GM18520 (cell line): Measurements from ENCODE around the gene SIDT2.
"Not testable (repeated sequence)": the region's sequence is repeated elsewhere in the genome, so short reads cannot be mapped to it uniquely, and the experiment has no call there.

ENCODE experiments used
- ATAC-seq: cut with Tn5 transposase; IDR thresholded peaks from one replicate; pipeline ENCODE4 v1.9.1; 2021; ENCODE audit not compliant: unreplicated experiment

Gene SIDT2

GRCh38 chr11:117201658-117202305 is 23.2 kb downstream of the SIDT2 start:
- no peak for ATAC-seq

GRCh38 chr11:117202386-117203068 is 24.0 kb downstream of the SIDT2 start:
- no peak for ATAC-seq

DNA sequence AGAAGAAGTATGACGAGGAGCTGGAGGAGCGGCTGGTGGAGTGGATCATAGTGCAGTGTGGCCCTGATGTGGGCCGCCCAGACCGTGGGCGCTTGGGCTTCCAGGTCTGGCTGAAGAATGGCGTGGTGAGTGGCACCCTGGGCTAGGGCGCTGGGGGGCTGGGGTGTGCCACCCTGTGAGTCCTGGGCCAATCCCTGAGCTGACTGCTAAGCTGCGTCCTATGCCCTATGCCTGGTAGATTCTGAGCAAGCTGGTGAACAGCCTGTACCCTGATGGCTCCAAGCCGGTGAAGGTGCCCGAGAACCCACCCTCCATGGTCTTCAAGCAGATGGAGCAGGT is 24.5 kb downstream of the SIDT2 start:
- no peak for ATAC-seq

DNA sequence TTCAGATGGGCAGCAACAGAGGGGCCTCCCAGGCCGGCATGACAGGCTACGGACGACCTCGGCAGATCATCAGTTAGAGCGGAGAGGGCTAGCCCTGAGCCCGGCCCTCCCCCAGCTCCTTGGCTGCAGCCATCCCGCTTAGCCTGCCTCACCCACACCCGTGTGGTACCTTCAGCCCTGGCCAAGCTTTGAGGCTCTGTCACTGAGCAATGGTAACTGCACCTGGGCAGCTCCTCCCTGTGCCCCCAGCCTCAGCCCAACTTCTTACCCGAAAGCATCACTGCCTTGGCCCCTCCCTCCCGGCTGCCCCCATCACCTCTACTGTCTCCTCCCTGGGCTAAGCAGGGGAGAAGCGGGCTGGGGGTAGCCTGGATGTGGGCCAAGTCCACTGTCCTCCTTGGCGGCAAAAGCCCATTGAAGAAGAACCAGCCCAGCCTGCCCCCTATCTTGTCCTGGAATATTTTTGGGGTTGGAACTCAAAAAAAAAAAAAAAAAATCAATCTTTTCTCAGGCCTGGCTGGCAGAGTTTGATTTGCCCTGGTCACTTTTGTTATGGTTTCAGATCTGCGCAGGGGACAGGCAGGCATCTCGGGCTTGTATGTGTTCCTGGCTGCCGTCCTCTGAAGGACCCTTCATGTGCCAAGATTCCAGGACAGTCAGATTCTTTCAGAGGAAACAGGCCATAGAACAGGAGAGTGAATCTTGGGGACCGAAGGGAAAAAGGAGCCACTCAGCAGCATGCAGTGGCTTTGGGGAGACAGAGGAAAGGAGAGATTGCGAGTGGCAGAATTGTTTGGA is 25.9 kb downstream of the SIDT2 start:
- no peak for ATAC-seq

DNA sequence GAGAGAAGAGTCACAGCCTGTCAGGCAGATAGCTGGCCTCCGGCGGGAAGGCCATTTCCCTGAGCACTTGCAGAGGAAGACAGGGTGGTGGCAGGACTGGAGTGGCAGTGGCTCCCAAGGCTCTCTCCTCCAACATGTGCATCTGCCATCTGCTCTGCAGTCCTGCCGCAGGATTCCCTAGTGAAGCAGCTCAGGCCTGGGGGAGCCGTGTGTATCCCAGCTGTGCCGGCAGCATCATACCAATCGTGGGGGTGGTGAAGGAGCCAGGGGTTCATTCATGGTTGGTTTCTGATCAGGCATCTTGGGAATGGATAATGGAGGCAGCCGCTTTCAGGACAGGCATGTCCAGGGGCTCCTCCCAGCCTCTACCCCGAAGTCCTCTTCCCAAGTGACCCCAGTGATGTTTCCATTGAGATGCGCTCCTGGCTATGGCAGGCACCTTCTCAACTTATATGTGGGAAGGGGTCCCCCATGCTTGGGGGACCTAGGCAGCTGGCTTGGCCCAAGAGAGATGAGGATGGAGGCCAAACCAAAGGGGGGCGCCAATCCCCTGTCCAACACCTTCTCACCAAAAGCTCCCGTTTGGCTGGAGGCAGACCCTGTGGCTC is 26.8 kb downstream of the SIDT2 start:
- no peak for ATAC-seq

DNA sequence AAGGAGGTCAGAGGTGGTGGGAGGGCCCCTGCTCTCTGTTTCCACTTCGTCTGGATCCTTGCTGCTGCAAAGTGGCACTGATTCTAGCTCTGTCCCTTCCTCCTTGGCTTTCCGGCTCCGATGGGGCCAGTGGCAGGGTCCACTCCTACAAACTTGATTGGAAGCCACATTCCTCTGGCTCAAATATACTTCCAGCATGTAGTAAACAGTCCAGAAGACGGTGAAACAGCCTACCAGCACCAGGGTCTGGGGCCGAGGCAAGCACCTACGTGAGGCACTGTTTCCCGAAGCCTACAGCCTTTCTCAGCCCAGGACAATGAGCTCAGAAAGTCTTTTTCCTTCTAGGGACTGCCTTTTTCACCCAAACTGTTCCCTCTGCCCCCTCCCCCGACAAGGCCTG is 27.6 kb downstream of the SIDT2 start:
- not testable (repeated sequence) for ATAC-seq

DNA sequence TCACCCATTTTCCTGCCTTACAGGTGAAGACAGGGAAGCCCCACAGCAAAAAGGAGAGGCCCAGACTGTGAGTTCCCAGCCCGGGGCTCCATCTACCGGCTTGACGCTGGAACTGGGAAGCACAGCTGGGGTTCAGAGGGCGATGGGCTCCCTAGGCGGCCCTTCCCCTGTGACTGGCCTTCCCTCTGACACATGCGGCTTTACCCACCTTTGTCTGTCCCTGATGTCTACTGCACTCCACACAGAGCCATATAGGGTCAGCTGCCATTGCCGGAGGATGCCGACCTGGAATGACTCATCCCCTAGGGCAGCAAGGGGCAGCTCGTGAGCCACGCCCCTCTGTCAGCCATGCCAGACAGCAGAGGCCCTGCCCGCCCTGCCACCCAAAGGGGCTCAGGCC is 28.3 kb downstream of the SIDT2 start:
- not testable (repeated sequence) for ATAC-seq

DNA sequence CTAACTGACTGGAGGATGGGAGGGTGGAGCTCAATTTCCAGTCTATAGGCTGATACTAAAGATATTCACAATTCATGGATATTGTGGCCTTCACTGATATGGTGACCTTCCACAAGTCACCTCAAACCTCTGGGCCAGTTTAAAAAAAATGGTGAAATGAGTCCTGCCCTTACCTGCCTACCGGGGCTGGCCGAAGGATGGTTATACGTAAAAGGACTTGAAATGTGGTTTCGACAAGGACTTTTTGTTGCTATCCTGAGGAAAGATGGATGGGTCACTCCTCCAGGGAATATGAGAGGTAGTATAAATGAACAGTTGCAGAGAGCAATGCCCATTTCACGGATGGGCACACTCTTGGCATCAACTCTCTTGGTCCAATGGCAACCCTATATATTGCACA is 28.9 kb downstream of the SIDT2 start:
- ATAC-seq = not testable (repeated sequence)

DNA sequence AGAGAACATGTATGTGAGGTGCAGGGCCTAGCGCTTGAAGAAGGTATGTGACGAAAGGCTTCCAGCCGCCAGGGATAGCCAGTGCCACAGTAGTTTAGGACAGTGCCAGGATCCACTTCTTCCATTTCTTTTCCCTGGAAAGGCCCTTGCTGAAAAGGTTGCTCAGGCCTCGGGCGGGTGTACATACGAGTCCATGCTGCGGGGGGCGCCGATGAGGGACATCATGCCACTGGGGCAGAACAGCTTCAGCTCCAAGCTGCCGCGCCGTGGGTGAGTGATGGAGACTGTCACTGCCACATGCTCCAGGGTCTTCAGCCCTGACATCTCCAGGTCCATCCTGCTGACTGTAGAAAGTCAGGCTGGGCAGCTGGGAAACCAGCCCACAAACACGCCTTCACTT is 30.2 kb downstream of the SIDT2 start:
- ATAC-seq = not testable (repeated sequence)

- ATAC-seq = not testable (repeated sequence)
Observed at GRCh38 chr11:117209351-117210125, 31.0 kb downstream of the SIDT2 start.

- no peak for ATAC-seq
Observed at GRCh38 chr11:117210620-117211019, 32.1 kb downstream of the SIDT2 start.

- no peak for ATAC-seq
Observed at GRCh38 chr11:117212697-117213355, 34.3 kb downstream of the SIDT2 start.

DNA sequence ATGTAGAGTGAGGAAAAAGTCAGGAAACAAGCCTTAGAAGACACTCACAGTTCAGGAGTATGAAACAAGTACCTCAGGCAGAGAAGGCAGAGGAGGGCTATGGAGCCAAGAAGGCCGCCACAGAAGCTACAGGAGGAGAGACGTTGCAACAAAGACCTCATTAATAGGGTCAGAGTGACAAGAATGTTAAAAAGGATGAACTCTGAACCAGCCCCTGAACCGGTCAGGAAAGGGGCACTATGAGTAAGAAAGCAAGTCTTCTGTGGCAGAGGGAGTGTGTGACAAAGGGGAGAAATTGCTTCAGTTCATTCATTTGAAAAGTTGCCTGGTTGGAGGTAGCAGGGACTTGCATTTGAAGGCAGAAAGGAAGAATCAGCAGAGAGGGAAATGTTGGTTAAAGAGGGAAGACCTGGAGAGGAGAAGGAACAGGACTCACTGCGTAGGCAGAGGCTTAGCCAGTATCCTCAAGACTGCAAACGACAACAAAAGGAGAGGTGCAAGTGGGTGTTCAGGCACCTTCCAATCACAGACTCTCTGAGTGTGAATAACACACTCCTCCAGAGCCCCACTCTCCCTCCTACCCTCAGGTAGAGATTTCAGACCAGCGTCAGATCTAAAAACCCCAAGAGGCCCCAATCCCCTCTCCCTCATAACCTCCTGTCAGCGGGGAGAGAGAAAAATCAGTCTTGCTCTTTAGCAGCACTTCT is 36.0 kb downstream of the SIDT2 start:
- ATAC-seq = no peak

DNA sequence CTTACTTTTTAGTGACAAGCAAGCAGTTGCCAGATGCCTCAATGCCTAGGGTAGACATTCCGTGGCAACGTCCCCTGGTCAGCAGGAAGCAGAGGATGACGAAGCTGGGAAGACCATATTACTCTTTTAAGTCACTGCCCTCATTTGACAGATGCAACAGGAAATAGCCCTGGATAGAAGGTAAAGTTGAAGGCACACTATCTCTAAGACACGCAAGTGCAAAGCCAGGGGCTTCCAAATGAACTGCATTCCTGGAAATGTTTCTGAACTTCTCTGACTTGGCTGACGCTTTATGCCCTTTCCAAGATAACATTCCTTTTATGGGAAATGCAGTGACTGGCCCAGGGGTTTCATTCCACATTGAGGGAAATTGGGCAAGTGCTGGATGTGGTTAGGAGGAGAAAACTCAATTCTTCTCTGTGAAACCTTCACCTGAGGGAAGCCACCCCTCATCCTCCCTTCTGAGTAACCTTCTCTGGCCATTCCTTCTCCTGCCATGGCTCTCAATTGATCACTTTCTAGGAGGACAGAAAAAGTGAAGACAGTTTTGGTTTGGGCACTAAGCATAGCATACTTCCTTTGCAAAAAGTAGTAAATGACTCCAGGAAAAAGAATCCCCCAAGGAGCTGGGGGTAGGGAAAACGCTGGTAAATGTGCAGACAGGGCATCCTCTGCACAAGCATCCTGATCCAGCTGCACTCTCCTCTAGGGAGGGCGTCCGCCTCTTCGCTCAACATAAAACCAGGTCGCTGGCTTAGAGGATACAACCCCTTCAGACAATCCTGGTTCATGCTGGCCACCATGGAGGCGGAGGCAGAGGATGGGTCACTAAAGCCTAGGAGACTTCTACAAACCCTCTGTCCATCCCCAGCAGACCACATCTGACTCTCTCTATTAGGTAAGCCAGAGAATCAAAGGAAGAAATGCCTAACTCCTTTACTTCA is 38.9 kb downstream of the SIDT2 start:
- no peak for ATAC-seq

DNA sequence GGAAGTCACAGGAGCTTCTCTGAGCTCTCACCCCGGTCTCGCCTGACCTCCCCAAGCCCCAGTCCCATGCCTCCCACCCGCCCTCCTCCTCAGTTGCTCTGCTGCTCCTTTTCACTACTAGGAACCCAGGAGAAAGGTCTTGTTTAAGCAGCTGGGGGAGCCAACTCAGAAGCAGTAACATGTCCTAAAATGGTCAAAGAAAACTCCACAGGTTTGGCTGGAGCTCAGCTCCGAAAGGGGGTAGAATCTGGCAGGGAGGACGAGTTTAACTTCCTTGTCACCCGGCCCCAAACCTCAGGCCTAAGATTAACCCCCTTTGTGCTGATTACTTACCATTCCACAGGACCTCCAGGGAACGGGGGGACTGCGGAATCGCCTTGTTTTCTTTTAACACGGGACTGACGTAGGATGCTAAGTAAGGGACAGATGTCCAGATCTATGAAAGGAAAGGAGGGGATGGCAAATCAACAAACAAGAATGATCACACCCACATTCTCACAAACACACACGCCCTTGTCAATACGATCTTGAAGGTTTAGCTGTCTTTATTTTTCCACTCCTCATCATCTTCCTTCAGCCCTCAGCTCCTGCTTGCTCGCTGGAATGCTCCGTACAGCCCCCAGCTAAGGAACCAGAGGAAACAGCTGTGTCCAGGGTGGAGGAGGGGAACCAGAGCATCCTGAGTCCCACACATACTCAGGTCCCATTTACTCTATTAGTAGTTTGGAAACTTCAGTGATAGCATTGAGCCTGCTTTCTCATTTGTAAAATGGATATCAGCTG is 39.8 kb downstream of the SIDT2 start:
- no peak for ATAC-seq

DNA sequence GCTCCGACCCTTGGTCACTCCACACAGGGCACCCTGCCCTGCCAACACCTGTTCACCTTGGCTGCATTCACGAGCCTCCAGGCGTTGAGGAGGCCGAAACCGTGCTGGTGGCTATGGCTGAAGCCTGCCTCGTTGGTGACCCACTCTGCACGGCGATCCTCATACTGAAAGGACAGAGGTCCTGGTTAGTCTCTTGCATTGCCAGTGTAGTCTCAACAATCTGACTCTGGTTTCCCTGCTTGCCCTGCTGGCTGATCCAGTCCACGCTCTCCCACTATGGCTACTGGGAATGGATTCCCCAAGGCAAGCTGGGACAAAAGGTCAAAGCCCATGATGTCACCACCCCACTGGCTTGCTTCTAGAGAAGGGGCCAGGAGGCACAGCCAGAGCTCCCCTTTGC is 40.5 kb downstream of the SIDT2 start:
- ATAC-seq = no peak

GRCh38 chr11:117219455-117219854 is 40.9 kb downstream of the SIDT2 start:
- ATAC-seq = no peak

- no peak for ATAC-seq
Observed at GRCh38 chr11:117219995-117220394, 41.5 kb downstream of the SIDT2 start.
